DND-41 (cell line): ENCODE results near the gene IFT43.
A peak's percentile ranks its signal among the peaks of the same experiment; 100 is the strongest.

ENCODE experiments used
- ATAC-seq: fragments of 200-7000 bp; cut with Tn5 transposase; 3 replicates; pipeline ENCODE4 v1.9.1; 2021; ENCODE audit warnings: low read depth; ENCODE audit not compliant: insufficient read depth
- DNase-seq: peaks from one replicate; pipeline ENCODE4 v3.0.0-alpha.2; 2020
- H2AFZ ChIP-seq: 2 replicates; pipeline ENCODE4 v1.6.0; 2012; ENCODE audit warnings: low read depth, low read length
- H3K27ac ChIP-seq: 2 replicates; pipeline ENCODE4 v1.5.1; 2012; ENCODE audit warnings: low read length, inconsistent platforms
- H3K27me3 ChIP-seq: fragments of 200-600 bp; sonication (generic); 2 replicates; pipeline ENCODE4 v1.6.0; 2012; ENCODE audit warnings: low read length, mild to moderate bottlenecking, inconsistent platforms; ENCODE audit not compliant: insufficient read depth, poor library complexity
- H3K36me3 ChIP-seq: 2 replicates; pipeline ENCODE4 v1.5.1; 2012; ENCODE audit warnings: low read length, inconsistent platforms; ENCODE audit not compliant: insufficient read depth
- H3K4me1 ChIP-seq: 2 replicates; pipeline ENCODE4 v1.5.1; 2012; ENCODE audit warnings: mild to moderate bottlenecking, low read length; ENCODE audit not compliant: insufficient read depth
- H3K4me2 ChIP-seq: 2 replicates; pipeline ENCODE4 v1.6.0; 2012; ENCODE audit warnings: mild to moderate bottlenecking, moderate library complexity, low read length, inconsistent platforms; ENCODE audit not compliant: insufficient read depth
- H3K4me3 ChIP-seq, 2 experiments: fragments of 200-600 bp in 1 of 2; shearing (Covaris generic) in 1 of 2; 2 replicates each; pipeline ENCODE4 v1.5.1; 2012 to 2016; ENCODE audit warnings: inconsistent platforms in 2 of 2, low read length in 2 of 2, mild to moderate bottlenecking in 2 of 2, low read depth in 1 of 2, moderate library complexity in 1 of 2
- H3K79me2 ChIP-seq: 2 replicates; pipeline ENCODE4 v1.6.0; 2012; ENCODE audit warnings: low read length, inconsistent platforms; ENCODE audit not compliant: insufficient read depth
- H3K9ac ChIP-seq: 2 replicates; pipeline ENCODE4 v1.6.0; 2012; ENCODE audit warnings: low read depth, mild to moderate bottlenecking, inconsistent platforms, low read length, moderate library complexity
- H3K9me3 ChIP-seq: 2 replicates; pipeline ENCODE4 v1.5.1; 2012; ENCODE audit warnings: low read length, moderate library complexity, mild to moderate bottlenecking, inconsistent platforms; ENCODE audit not compliant: insufficient read depth, severe bottlenecking
- H4K20me1 ChIP-seq: 2 replicates; pipeline ENCODE4 v1.6.0; 2012; ENCODE audit warnings: low read length; ENCODE audit not compliant: insufficient read depth
- CTCF ChIP-seq: IDR thresholded peaks from 2 replicates; pipeline ENCODE4 v1.5.1; 2012; ENCODE audit warnings: borderline replicate concordance, low read length, moderate library complexity, mild to moderate bottlenecking; ENCODE audit not compliant: poor library complexity, severe bottlenecking; ENCODE audit errors: extremely low read depth
- EZH2 ChIP-seq: IDR thresholded peaks from 3 replicates; pipeline ENCODE4 v1.6.1; 2012; ENCODE audit warnings: borderline replicate concordance, low read depth, mild to moderate bottlenecking, moderate library complexity, low read length, inconsistent platforms; ENCODE audit not compliant: severe bottlenecking

Gene IFT43

GRCh38 chr14:75968456-75968855 lies 17.1 kb upstream of the IFT43 start:
- no peak for TF ChIP-seq CTCF
- no peak for TF ChIP-seq EZH2
- Histone ChIP-seq H3K4me2 (no peak overlapping the region), H3K4me3 (no peak overlapping the region), H2AFZ (no peak overlapping the region), H3K79me2 (no peaks in the 10 kb centered on the region), H3K27ac (no peak overlapping the region), H3K36me3 (peaks cover 8% of the 10 kb centered on the region; the same call in 1 of the 2 replicates), H4K20me1 (no peaks in the 10 kb centered on the region; the same call in 1 of the 2 replicates), H3K9me3 (no peaks in the 10 kb centered on the region), H3K9ac (no peak overlapping the region), H3K27me3 (no peaks in the 10 kb centered on the region), H3K4me1 (no peaks in the 10 kb centered on the region)
- no peak for DNase-seq
- no peak for ATAC-seq

GRCh38 chr14:75969126-75969525 lies 16.4 kb upstream of the IFT43 start:
- TF ChIP-seq CTCF (no peak), EZH2 (no peak)
- no peak for ATAC-seq
- no peaks in the 10 kb centered on the region for H3K4me1 ChIP-seq
- H2AFZ ChIP-seq: no peak overlapping the region
- DNase-seq: no peak
- H3K9ac ChIP-seq: no peak overlapping the region
- H4K20me1 ChIP-seq: no peaks in the 10 kb centered on the region; the same call in 1 of the 2 replicates
- H3K4me2 ChIP-seq: no peak overlapping the region
- H3K27me3 ChIP-seq: no peaks in the 10 kb centered on the region
- no peak overlapping the region for H3K27ac ChIP-seq
- H3K79me2 ChIP-seq: no peaks in the 10 kb centered on the region
- peaks cover 8% of the 10 kb centered on the region; the same call in 1 of the 2 replicates for H3K36me3 ChIP-seq
- no peaks in the 10 kb centered on the region for H3K9me3 ChIP-seq
- no peak overlapping the region for H3K4me3 ChIP-seq

- no peak for DNase-seq
- Histone ChIP-seq H3K27me3 (no peaks in the 10 kb centered on the region), H3K4me2 (no peak overlapping the region), H3K79me2 (no peaks in the 10 kb centered on the region), H4K20me1 (no peaks in the 10 kb centered on the region; the same call in 1 of the 2 replicates), H3K9ac (no peak overlapping the region), H3K27ac (no peak overlapping the region), H3K4me1 (no peaks in the 10 kb centered on the region), H3K9me3 (no peaks in the 10 kb centered on the region), H3K36me3 (peaks cover 8% of the 10 kb centered on the region; the same call in 1 of the 2 replicates), H3K4me3 (no peak overlapping the region), H2AFZ (no peak overlapping the region)
- TF ChIP-seq EZH2 (no peak), CTCF (no peak)
- ATAC-seq: no peak
Observed at GRCh38 chr14:75969891-75970290, 15.7 kb upstream of the IFT43 start.

GRCh38 chr14:75970989-75971388 lies 14.6 kb upstream of the IFT43 start:
- no peak overlapping the region for H2AFZ ChIP-seq
- no peaks in the 10 kb centered on the region for H3K4me1 ChIP-seq
- H3K9me3 ChIP-seq: no peaks in the 10 kb centered on the region
- no peak overlapping the region for H3K27ac ChIP-seq
- DNase-seq (no peak), ATAC-seq (no peak)
- H3K4me2 ChIP-seq: no peak overlapping the region
- no peak overlapping the region for H3K9ac ChIP-seq
- no peak overlapping the region for H3K4me3 ChIP-seq
- no peak for TF ChIP-seq EZH2
- TF ChIP-seq CTCF: peak; percentile 28
- no peaks in the 10 kb centered on the region for H3K27me3 ChIP-seq
- H3K36me3 ChIP-seq: peaks cover 3% of the 10 kb centered on the region; the same call in 1 of the 2 replicates
- no peaks in the 10 kb centered on the region; the same call in 1 of the 2 replicates for H4K20me1 ChIP-seq
- no peaks in the 10 kb centered on the region for H3K79me2 ChIP-seq
